NCI-H1417 treated with DMSO at 0.1 percent for 48 hours (cell line): ENCODE results near the gene ARHGEF19.
"Not testable (repeated sequence)": the region's sequence is repeated elsewhere in the genome, so short reads cannot be mapped to it uniquely, and the experiment has no call there.

ENCODE experiments used
- DNase-seq: peaks from one replicate; lab custom pipeline; 2025; lab: John Stamatoyannopoulos, UW

Gene ARHGEF19

GRCh38 chr1:16244650-16245285 is 32.3 kb upstream of the ARHGEF19 start:
- DNase-seq = no peak

- DNase-seq = peak; percentile 13
These were observed 31.6 kb upstream of the ARHGEF19 start for GRCh38 chr1:16243936-16244649.

GRCh38 chr1:16243215-16243610 is 30.8 kb upstream of the ARHGEF19 start:
- no peak for DNase-seq

- DNase-seq = no peak
These were observed 30.2 kb upstream of the ARHGEF19 start for GRCh38 chr1:16242556-16243214.

- no peak for DNase-seq
These were observed 28.8 kb upstream of the ARHGEF19 start for GRCh38 chr1:16241221-16241708.

GRCh38 chr1:16239972-16240491 is 27.6 kb upstream of the ARHGEF19 start:
- no peak for DNase-seq

GRCh38 chr1:16237343-16237830 is 24.9 kb upstream of the ARHGEF19 start:
- DNase-seq = no peak

GRCh38 chr1:16236511-16237342 is 24.3 kb upstream of the ARHGEF19 start, which contains the start of gene CPLANE2:
Gene CPLANE2, minus strand, starts transcription at chr1:16237183. Its CDS starts 441 bp downstream, at chr1:16236742.
- DNase-seq = peak; percentile 54

GRCh38 chr1:16235944-16236510 is 23.6 kb upstream of the ARHGEF19 start:
- DNase-seq = no peak

GRCh38 chr1:16235347-16235746 is 22.9 kb upstream of the ARHGEF19 start:
- DNase-seq = no peak

- DNase-seq = no peak
These were observed 21.0 kb upstream of the ARHGEF19 start for GRCh38 chr1:16233431-16233830.

GRCh38 chr1:16232316-16232710 is 19.9 kb upstream of the ARHGEF19 start:
- no peak for DNase-seq

GRCh38 chr1:16231331-16232315 is 19.2 kb upstream of the ARHGEF19 start:
- DNase-seq = no peak

GRCh38 chr1:16230744-16231143 is 18.3 kb upstream of the ARHGEF19 start:
- no peak for DNase-seq

- DNase-seq = no peak
These were observed 17.7 kb upstream of the ARHGEF19 start for GRCh38 chr1:16229976-16230740.

GRCh38 chr1:16226490-16227179 is 14.2 kb upstream of the ARHGEF19 start:
- no peak for DNase-seq

GRCh38 chr1:16226129-16226489 is 13.7 kb upstream of the ARHGEF19 start:
- no peak for DNase-seq

GRCh38 chr1:16224472-16224871 is 12.0 kb upstream of the ARHGEF19 start:
- DNase-seq = no peak

- not testable (repeated sequence) for DNase-seq
These were observed 10.3 kb upstream of the ARHGEF19 start for GRCh38 chr1:16222716-16223115.
